Mesendoderm (in vitro differentiated cells): Measurements from ENCODE around the gene IQCM.

Source experiments
- DNase-seq: peaks from one replicate; pipeline ENCODE4 v3.0.0; 2013
- H2AK5ac ChIP-seq: 2 replicates; pipeline ENCODE4 v1.6.1; 2013; ENCODE audit warnings: low read length, inconsistent platforms
- H2BK120ac ChIP-seq: 2 replicates; pipeline ENCODE4 v1.6.1; 2013; ENCODE audit warnings: low read depth, mild to moderate bottlenecking, low read length, moderate library complexity, mixed read lengths
- H2BK15ac ChIP-seq: replicated peaks from 2 replicates; pipeline ENCODE4 v1.6.1; 2013; ENCODE audit warnings: low read depth, mild to moderate bottlenecking, moderate library complexity
- H2BK5ac ChIP-seq: 2 replicates; pipeline ENCODE4 v1.6.1; 2013; ENCODE audit warnings: low read length, inconsistent platforms
- H3K18ac ChIP-seq: 2 replicates; pipeline ENCODE4 v1.6.1; 2013; ENCODE audit warnings: mild to moderate bottlenecking, low read length, mixed read lengths
- H3K23ac ChIP-seq: one replicate; pipeline ENCODE4 v1.6.1; 2013; ENCODE audit warnings: low read length
- H3K27ac ChIP-seq: 2 replicates; pipeline ENCODE4 v1.5.1; 2013; ENCODE audit warnings: low read depth, mild to moderate bottlenecking, inconsistent platforms, low read length, moderate library complexity
- H3K27me3 ChIP-seq: 2 replicates; pipeline ENCODE4 v1.6.1; 2013; ENCODE audit warnings: low read length, control low read depth, mild to moderate bottlenecking, inconsistent platforms; ENCODE audit not compliant: insufficient read depth, poor library complexity
- H3K36me3 ChIP-seq: 2 replicates; pipeline ENCODE4 v1.6.1; 2013; ENCODE audit warnings: low read length, inconsistent platforms; ENCODE audit not compliant: control insufficient read depth, insufficient read depth
- H3K4ac ChIP-seq: one replicate; pipeline ENCODE4 v1.6.1; 2013; ENCODE audit warnings: low read depth, mild to moderate bottlenecking, low read length, moderate library complexity
- H3K4me1 ChIP-seq: 2 replicates; pipeline ENCODE4 v1.6.1; 2013; ENCODE audit warnings: low read depth, low read length, inconsistent platforms; ENCODE audit not compliant: control insufficient read depth
- H3K4me2 ChIP-seq: 2 replicates; pipeline ENCODE4 v1.6.1; 2013; ENCODE audit warnings: low read length
- H3K4me3 ChIP-seq: 2 replicates; pipeline ENCODE4 v1.5.1; 2013; ENCODE audit warnings: mild to moderate bottlenecking, low read length
- H3K56ac ChIP-seq: one replicate; pipeline ENCODE4 v1.6.1; 2013; ENCODE audit warnings: low read length
- H3K79me1 ChIP-seq: 2 replicates; pipeline ENCODE4 v1.6.1; 2013; ENCODE audit warnings: low read length, inconsistent platforms
- H3K79me2 ChIP-seq: 2 replicates; pipeline ENCODE4 v1.6.1; 2013; ENCODE audit warnings: mild to moderate bottlenecking, low read length; ENCODE audit not compliant: control insufficient read depth, insufficient read depth
- H3K9ac ChIP-seq: 2 replicates; pipeline ENCODE4 v1.6.1; 2013; ENCODE audit warnings: low read length, inconsistent platforms
- H4K5ac ChIP-seq: one replicate; pipeline ENCODE4 v1.6.1; 2013; ENCODE audit warnings: low read length
- H4K8ac ChIP-seq: one replicate; pipeline ENCODE4 v1.6.1; 2013; ENCODE audit warnings: low read depth, mild to moderate bottlenecking, control low read depth, low read length, moderate library complexity
- WGBS: extraction: QIAGEN DNeasy Blood & Tissue Kit; methylation state at CpG from one replicate; pipeline ENCODE4 v1.1.7; 2013; ENCODE audit warnings: low lambda C conversion rate, missing lambda C conversion rate; ENCODE audit not compliant: insufficient coverage; ENCODE audit errors: extremely low coverage; 5-methylcytosine and 5-hydroxymethylcytosine counted together

IQCM gene

GRCh38 chr4:149781150-149781549 is 34.5 kb downstream of the IQCM start:
- H3K18ac ChIP-seq: no peak overlapping the region
- H3K79me1 ChIP-seq: no peaks in the 10 kb centered on the region
- WGBS: no CpG with 5 or more reads among the region's 3 CpGs
- no peaks in the 10 kb centered on the region for H3K4me1 ChIP-seq
- no peak overlapping the region for H2BK5ac ChIP-seq
- no peak overlapping the region for H3K56ac ChIP-seq
- H2AK5ac ChIP-seq: no peak overlapping the region
- no peak overlapping the region for H3K4ac ChIP-seq
- no peak overlapping the region for H3K9ac ChIP-seq
- H3K4me3 ChIP-seq: no peak overlapping the region
- H3K27ac ChIP-seq: no peak overlapping the region
- no peak overlapping the region for H4K5ac ChIP-seq
- no peak overlapping the region for H3K23ac ChIP-seq
- H3K4me2 ChIP-seq: no peak overlapping the region
- H2BK120ac ChIP-seq: no peak overlapping the region
- H2BK15ac ChIP-seq: no peak overlapping the region
- no peak for DNase-seq
- no peaks in the 10 kb centered on the region for H3K27me3 ChIP-seq
- no peaks in the 10 kb centered on the region for H3K36me3 ChIP-seq
- H4K8ac ChIP-seq: no peak overlapping the region
- H3K79me2 ChIP-seq: no peaks in the 10 kb centered on the region

GRCh38 chr4:149768477-149768876 is 47.2 kb downstream of the IQCM start:
- H3K23ac ChIP-seq: no peak overlapping the region
- H3K4me3 ChIP-seq: no peak overlapping the region
- no peaks in the 10 kb centered on the region for H3K79me1 ChIP-seq
- no peak overlapping the region for H2AK5ac ChIP-seq
- H3K27ac ChIP-seq: no peak overlapping the region
- H3K36me3 ChIP-seq: no peaks in the 10 kb centered on the region
- no peak overlapping the region for H2BK5ac ChIP-seq
- no peaks in the 10 kb centered on the region for H3K27me3 ChIP-seq
- H4K5ac ChIP-seq: no peak overlapping the region
- DNase-seq: no peak
- H3K9ac ChIP-seq: no peak overlapping the region
- H3K4me1 ChIP-seq: no peaks in the 10 kb centered on the region
- H3K18ac ChIP-seq: no peak overlapping the region
- no peaks in the 10 kb centered on the region for H3K79me2 ChIP-seq
- no peak overlapping the region for H2BK15ac ChIP-seq
- H3K56ac ChIP-seq: no peak overlapping the region
- no peak overlapping the region for H3K4me2 ChIP-seq
- no peak overlapping the region for H4K8ac ChIP-seq
- H2BK120ac ChIP-seq: no peak overlapping the region
- no CpG with 5 or more reads among the region's 2 CpGs for WGBS
- no peak overlapping the region for H3K4ac ChIP-seq

GRCh38 chr4:149766135-149766534 is 49.5 kb downstream of the IQCM start:
- Histone ChIP-seq H3K4me1 (no peaks in the 10 kb centered on the region), H3K4me2 (no peak overlapping the region), H2BK15ac (no peak overlapping the region), H3K9ac (no peak overlapping the region), H4K5ac (no peak overlapping the region), H3K36me3 (no peaks in the 10 kb centered on the region), H3K4ac (no peak overlapping the region), H4K8ac (no peak overlapping the region), H2BK120ac (no peak overlapping the region), H3K27ac (no peak overlapping the region), H3K56ac (no peak overlapping the region), H3K4me3 (no peak overlapping the region), H3K27me3 (no peaks in the 10 kb centered on the region), H3K79me1 (no peaks in the 10 kb centered on the region), H3K23ac (no peak overlapping the region), H3K18ac (no peak overlapping the region), H2AK5ac (no peak overlapping the region), H3K79me2 (no peaks in the 10 kb centered on the region), H2BK5ac (no peak overlapping the region)
- no peak for DNase-seq
- WGBS: no CpG with 5 or more reads among the region's 1 CpG

- no peak overlapping the region for H2BK5ac ChIP-seq
- no peaks in the 10 kb centered on the region for H3K4me1 ChIP-seq
- H3K4ac ChIP-seq: no peak overlapping the region
- no peak overlapping the region for H4K8ac ChIP-seq
- no peak overlapping the region for H3K18ac ChIP-seq
- no peak overlapping the region for H3K23ac ChIP-seq
- no peak overlapping the region for H2AK5ac ChIP-seq
- H3K79me2 ChIP-seq: no peaks in the 10 kb centered on the region
- H2BK120ac ChIP-seq: no peak overlapping the region
- no peak overlapping the region for H3K4me2 ChIP-seq
- no peak overlapping the region for H3K27ac ChIP-seq
- no peak overlapping the region for H3K9ac ChIP-seq
- H3K36me3 ChIP-seq: no peaks in the 10 kb centered on the region
- H3K4me3 ChIP-seq: no peak overlapping the region
- no peaks in the 10 kb centered on the region for H3K79me1 ChIP-seq
- WGBS: no CpG with 5 or more reads among the region's 3 CpGs
- H4K5ac ChIP-seq: no peak overlapping the region
- no peak overlapping the region for H3K56ac ChIP-seq
- DNase-seq: no peak
- H3K27me3 ChIP-seq: no peaks in the 10 kb centered on the region
- H2BK15ac ChIP-seq: no peak overlapping the region
Observed at GRCh38 chr4:149765630-149766029, 50.0 kb downstream of the IQCM start.

GRCh38 chr4:149755969-149756368 is 59.7 kb downstream of the IQCM start:
- Histone ChIP-seq H3K23ac (no peak overlapping the region), H3K4me2 (no peak overlapping the region), H3K4me3 (no peak overlapping the region), H3K27me3 (no peaks in the 10 kb centered on the region), H3K4ac (no peak overlapping the region), H3K79me2 (no peaks in the 10 kb centered on the region), H3K18ac (no peak overlapping the region), H3K79me1 (no peaks in the 10 kb centered on the region), H3K56ac (no peak overlapping the region), H4K5ac (no peak overlapping the region), H2AK5ac (no peak overlapping the region), H3K4me1 (no peaks in the 10 kb centered on the region), H3K27ac (no peak overlapping the region), H2BK5ac (no peak overlapping the region), H2BK15ac (no peak overlapping the region), H3K36me3 (no peaks in the 10 kb centered on the region), H3K9ac (no peak overlapping the region), H2BK120ac (no peak overlapping the region), H4K8ac (no peak overlapping the region)
- no CpG with 5 or more reads among the region's 2 CpGs for WGBS
- DNase-seq: no peak

- Histone ChIP-seq H3K23ac (no peak overlapping the region), H4K5ac (no peak overlapping the region), H3K79me2 (no peaks in the 10 kb centered on the region), H3K36me3 (no peaks in the 10 kb centered on the region), H3K27ac (no peak overlapping the region), H2BK120ac (no peak overlapping the region), H3K79me1 (no peaks in the 10 kb centered on the region), H3K9ac (no peak overlapping the region), H3K56ac (no peak overlapping the region), H3K4me3 (no peak overlapping the region), H4K8ac (no peak overlapping the region), H2BK15ac (no peak overlapping the region), H3K27me3 (no peaks in the 10 kb centered on the region), H3K18ac (no peak overlapping the region), H3K4me1 (no peaks in the 10 kb centered on the region), H3K4me2 (no peak overlapping the region), H3K4ac (no peak overlapping the region), H2AK5ac (no peak overlapping the region), H2BK5ac (no peak overlapping the region)
- DNase-seq: peak; percentile 76
- no CpG with 5 or more reads among the region's 3 CpGs for WGBS
Observed at GRCh38 chr4:149754526-149754925, 61.1 kb downstream of the IQCM start.
